Hematopoietic multipotent progenitor cell (in vitro differentiated cells): ENCODE measurements around the gene FCRL4. TPM values are rescaled to one million over a fixed set of nuclear protein-coding genes. Genes with fewer than 3 reads are reported as not detected.

Source experiments
- DNase-seq, 3 donors: peaks; one replicate each; pipeline ENCODE4 v3.0.0-alpha.2; 2011 to 2015; ENCODE audit warnings: low read depth in 2 of 3, low spot score in 2 of 3
- total RNA-seq: library from RNA; depleted of rRNA; stranded (reverse); fragments of >200 nt; gene quantifications from one replicate; pipeline ENCODE4 v1.2.3, GENCODE V29; 2012

The FCRL4 gene
- total RNA-seq: not detected

GRCh38 chr1:157597959-157598667 lies at the start of gene FCRL4:
TSS of gene FCRL4 (minus strand) at chr1:157598085. CDS start at chr1:157597944, 141 bp downstream.
- no peak for DNase-seq

- peak in 1 of 3 donors; percentile 54 for DNase-seq
These were observed 48.3 kb upstream of the FCRL4 start for GRCh38 chr1:157646144-157646543.

GRCh38 chr1:157641177-157641576 lies 43.3 kb upstream of the FCRL4 start:
- no peak for DNase-seq

GRCh38 chr1:157639800-157640199 lies 41.9 kb upstream of the FCRL4 start:
- no peak for DNase-seq

- no peak for DNase-seq
These were observed 30.9 kb upstream of the FCRL4 start for GRCh38 chr1:157628773-157629172.

GRCh38 chr1:157626099-157626498 lies 28.2 kb upstream of the FCRL4 start:
- peak in 2 of 3 donors; percentile 44 to 63 for DNase-seq

GRCh38 chr1:157624471-157624870 lies 26.6 kb upstream of the FCRL4 start:
- DNase-seq: no peak

GRCh38 chr1:157622471-157622870 lies 24.6 kb upstream of the FCRL4 start:
- DNase-seq: no peak

- no peak for DNase-seq
These were observed 20.3 kb upstream of the FCRL4 start for GRCh38 chr1:157618190-157618589.

GRCh38 chr1:157600236-157600635 lies 2.4 kb upstream of the FCRL4 start:
- peak in 1 of 3 donors; percentile 32 for DNase-seq

GRCh38 chr1:157596384-157596783 lies 1.5 kb downstream of the FCRL4 start:
- no peak for DNase-seq

GRCh38 chr1:157595356-157595755 lies 2.5 kb downstream of the FCRL4 start:
- peak in 2 of 3 donors; percentile 56 to 75 for DNase-seq

- DNase-seq: peak in 2 of 3 donors; percentile 18 to 59
These were observed 11.9 kb downstream of the FCRL4 start for GRCh38 chr1:157585984-157586383.

- DNase-seq: no peak
These were observed 13.4 kb downstream of the FCRL4 start for GRCh38 chr1:157584503-157584902.

GRCh38 chr1:157580828-157581210 lies 17.1 kb downstream of the FCRL4 start:
- DNase-seq: no peak

- peak; percentile 10 to 79 (median 42) for DNase-seq
These were observed 17.6 kb downstream of the FCRL4 start for GRCh38 chr1:157580179-157580827.

GRCh38 chr1:157577420-157577819 lies 20.5 kb downstream of the FCRL4 start:
- DNase-seq: no peak

- no peak for DNase-seq
These were observed 22.1 kb downstream of the FCRL4 start for GRCh38 chr1:157575744-157576143.

- DNase-seq: no peak
These were observed 23.0 kb downstream of the FCRL4 start for GRCh38 chr1:157574836-157575235.

- peak in 2 of 3 donors; percentile 80 to 94 for DNase-seq
These were observed 31.2 kb downstream of the FCRL4 start for GRCh38 chr1:157566484-157567300.

GRCh38 chr1:157562515-157562914 lies 35.4 kb downstream of the FCRL4 start:
- DNase-seq: no peak
